ENCODE measurements around the gene VN1R4.
"Not testable (repeated sequence)": the region's sequence is repeated elsewhere in the genome, so short reads cannot be mapped to it uniquely, and the experiment has no call there.

VN1R4 gene

DNA sequence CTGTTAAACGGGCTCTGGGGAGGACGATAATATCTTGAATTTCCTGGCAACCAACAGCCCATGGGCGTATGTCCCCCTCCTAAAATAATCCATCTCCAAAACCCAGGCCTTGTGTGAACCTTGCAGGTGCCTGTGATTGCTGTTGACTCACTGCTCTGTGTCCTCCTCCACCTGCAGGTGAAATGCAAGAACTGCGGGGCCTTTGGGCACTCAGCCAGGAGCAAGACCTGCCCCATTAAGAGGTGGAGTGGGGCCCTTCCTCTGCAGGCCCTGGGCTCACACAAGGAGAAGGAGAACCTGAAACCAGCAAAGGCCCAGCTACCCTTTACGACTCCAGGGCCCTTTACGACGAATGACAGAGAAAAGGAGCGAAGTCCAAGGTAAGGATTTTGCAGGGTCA is 14.4 kb upstream of the VN1R4 start:
- DNase-seq (ENCODE audit: low spot score); H3K9me3 ChIP-seq (replicated peaks in 1 of 2; ENCODE audit: control insufficient read depth in 2 of 2, insufficient read depth in 1 of 2, low read depth in 1 of 2, low read length in 2 of 2); H3K9ac ChIP-seq (ENCODE audit: low read depth, low read length, poor library complexity); H4K91ac ChIP-seq (ENCODE audit: low read depth, low read length, poor library complexity); H3K27me3 ChIP-seq (ENCODE audit: control insufficient read depth in 3 of 3, insufficient read depth in 3 of 3, low read depth in 1 of 3, low read length in 3 of 3); H3K14ac ChIP-seq (ENCODE audit: low read length); H2BK12ac ChIP-seq (ENCODE audit: low read length); H3K4me2 ChIP-seq (ENCODE audit: insufficient read depth, low read length, poor library complexity, severe bottlenecking); H3K36me3 ChIP-seq (replicated peaks in 1 of 2; ENCODE audit: control insufficient read depth in 2 of 2, insufficient read depth in 2 of 2, low read length in 2 of 2); H3K27ac ChIP-seq (replicated peaks; ENCODE audit: low read length); H2AFZ ChIP-seq (ENCODE audit: low read length); H2BK120ac ChIP-seq (ENCODE audit: low read depth, low read length); H2BK5ac ChIP-seq (ENCODE audit: low read length); H2BK15ac ChIP-seq (ENCODE audit: low read length); H3K79me1 ChIP-seq (ENCODE audit: low read depth, low read length); H3K18ac ChIP-seq (ENCODE audit: low read length); H3K4ac ChIP-seq (ENCODE audit: low read length); H3K4me3 ChIP-seq (ENCODE audit: low read length in 2 of 2); H3K23ac ChIP-seq (ENCODE audit: low read depth, low read length, poor library complexity); H2AK5ac ChIP-seq (ENCODE audit: low read depth, low read length); H3K4me1 ChIP-seq (ENCODE audit: control insufficient read depth in 2 of 2, insufficient read depth in 1 of 2, low read depth in 1 of 2, low read length in 2 of 2); H4K8ac ChIP-seq (ENCODE audit: low read depth, low read length): not testable (repeated sequence)
- WGBS, 2 donors (ENCODE audit: extremely low coverage in 2 of 2, insufficient read length in 2 of 2, insufficient replicate concordance in 1 of 2), result no CpG with 5 or more reads among the region's 8 CpGs

DNA sequence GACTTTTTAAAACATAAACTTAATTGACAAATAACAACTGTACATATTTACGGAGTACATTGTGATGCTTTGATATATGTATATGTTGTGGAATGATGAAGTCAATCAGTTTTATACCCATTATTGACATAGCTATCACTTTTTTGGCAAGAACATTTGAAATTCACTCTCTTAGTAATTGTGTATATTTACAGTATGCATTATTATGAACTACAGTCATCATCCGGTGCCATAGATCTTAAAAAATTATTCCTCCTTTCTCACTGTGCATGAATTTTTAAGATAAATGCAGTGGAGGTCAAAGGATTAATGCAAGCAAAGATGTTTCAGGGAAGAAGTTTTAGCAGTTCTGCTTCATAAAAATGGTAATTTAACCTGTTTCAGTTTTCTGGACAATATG is 8.0 kb upstream of the VN1R4 start:
- H3K36me3 ChIP-seq (replicated peaks in 1 of 2; ENCODE audit: control insufficient read depth in 2 of 2, insufficient read depth in 2 of 2, low read length in 2 of 2), result no peaks in the 10 kb centered on the region
- H3K27ac ChIP-seq (replicated peaks; ENCODE audit: low read length), result no peak overlapping the region
- H3K4me2 ChIP-seq (ENCODE audit: insufficient read depth, low read length, poor library complexity, severe bottlenecking), result no peak overlapping the region
- H3K4ac ChIP-seq (ENCODE audit: low read length), result no peak overlapping the region
- no peak overlapping the region for H4K91ac ChIP-seq (ENCODE audit: low read depth, low read length, poor library complexity)
- H2BK12ac ChIP-seq (ENCODE audit: low read length), result no peak overlapping the region
- no peak overlapping the region for H2AK5ac ChIP-seq (ENCODE audit: low read depth, low read length)
- no peak overlapping the region for H2BK15ac ChIP-seq (ENCODE audit: low read length)
- H2BK120ac ChIP-seq (ENCODE audit: low read depth, low read length), result no peak overlapping the region
- H2BK5ac ChIP-seq (ENCODE audit: low read length), result no peak overlapping the region
- H3K14ac ChIP-seq (ENCODE audit: low read length), result no peak overlapping the region
- H3K18ac ChIP-seq (ENCODE audit: low read length), result no peak overlapping the region
- H4K8ac ChIP-seq (ENCODE audit: low read depth, low read length), result no peak overlapping the region
- no peaks in the 10 kb centered on the region for H3K4me1 ChIP-seq (ENCODE audit: control insufficient read depth in 2 of 2, insufficient read depth in 1 of 2, low read depth in 1 of 2, low read length in 2 of 2)
- WGBS, 2 donors (ENCODE audit: extremely low coverage in 2 of 2, insufficient read length in 2 of 2, insufficient replicate concordance in 1 of 2), result no CpG with 5 or more reads among the region's 2 CpGs
- DNase-seq (ENCODE audit: low spot score), result no peak
- H3K4me3 ChIP-seq (ENCODE audit: low read length in 2 of 2), result no peak overlapping the region
- peaks cover 9 to 10% of the 10 kb centered on the region in 2 donors for H3K9me3 ChIP-seq (replicated peaks in 1 of 2; ENCODE audit: control insufficient read depth in 2 of 2, insufficient read depth in 1 of 2, low read depth in 1 of 2, low read length in 2 of 2)
- H3K79me1 ChIP-seq (ENCODE audit: low read depth, low read length), result no peaks in the 10 kb centered on the region
- no peak overlapping the region for H3K9ac ChIP-seq (ENCODE audit: low read depth, low read length, poor library complexity)
- no peaks in the 10 kb centered on the region for H3K27me3 ChIP-seq (ENCODE audit: control insufficient read depth in 3 of 3, insufficient read depth in 3 of 3, low read depth in 1 of 3, low read length in 3 of 3)
- no peak overlapping the region for H2AFZ ChIP-seq (ENCODE audit: low read length)
- H3K23ac ChIP-seq (ENCODE audit: low read depth, low read length, poor library complexity), result no peak overlapping the region

DNA sequence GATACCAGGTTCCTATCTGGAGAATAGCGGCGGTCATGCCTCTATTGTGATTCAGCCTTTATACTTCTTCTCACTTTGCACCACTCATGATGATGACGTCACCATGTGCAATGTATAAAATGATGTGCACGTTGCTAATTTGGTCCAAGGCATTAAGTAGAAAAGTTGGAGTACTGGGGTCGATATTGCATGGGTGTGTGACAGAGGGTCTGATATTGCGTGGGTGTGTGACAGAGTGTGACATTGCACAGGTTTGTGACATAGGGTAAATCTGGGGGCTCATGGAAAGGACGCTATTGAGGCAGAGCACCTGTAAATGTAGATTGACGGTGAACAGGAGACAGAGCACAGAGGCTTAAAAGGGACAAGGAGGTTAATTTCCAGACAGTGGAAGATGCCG is 4.5 kb upstream of the VN1R4 start:
- H2AK5ac ChIP-seq (ENCODE audit: low read depth, low read length), result no peak overlapping the region
- H3K4me1 ChIP-seq (ENCODE audit: control insufficient read depth in 2 of 2, insufficient read depth in 1 of 2, low read depth in 1 of 2, low read length in 2 of 2), result no peaks in the 10 kb centered on the region
- H3K27me3 ChIP-seq (ENCODE audit: control insufficient read depth in 3 of 3, insufficient read depth in 3 of 3, low read depth in 1 of 3, low read length in 3 of 3), result no peaks in the 10 kb centered on the region
- H3K4me3 ChIP-seq (ENCODE audit: low read length in 2 of 2), result no peak overlapping the region
- peaks cover 5 to 8% of the 10 kb centered on the region in 2 donors for H3K9me3 ChIP-seq (replicated peaks in 1 of 2; ENCODE audit: control insufficient read depth in 2 of 2, insufficient read depth in 1 of 2, low read depth in 1 of 2, low read length in 2 of 2)
- no peak overlapping the region for H3K18ac ChIP-seq (ENCODE audit: low read length)
- no peak overlapping the region for H3K23ac ChIP-seq (ENCODE audit: low read depth, low read length, poor library complexity)
- no peak overlapping the region for H2BK15ac ChIP-seq (ENCODE audit: low read length)
- no peak overlapping the region for H3K27ac ChIP-seq (replicated peaks; ENCODE audit: low read length)
- no peak overlapping the region for H2BK12ac ChIP-seq (ENCODE audit: low read length)
- no peak overlapping the region for H2AFZ ChIP-seq (ENCODE audit: low read length)
- H3K36me3 ChIP-seq (replicated peaks in 1 of 2; ENCODE audit: control insufficient read depth in 2 of 2, insufficient read depth in 2 of 2, low read length in 2 of 2), result no peaks in the 10 kb centered on the region
- H2BK120ac ChIP-seq (ENCODE audit: low read depth, low read length), result no peak overlapping the region
- no peak overlapping the region for H3K9ac ChIP-seq (ENCODE audit: low read depth, low read length, poor library complexity)
- no peaks in the 10 kb centered on the region for H3K79me1 ChIP-seq (ENCODE audit: low read depth, low read length)
- H2BK5ac ChIP-seq (ENCODE audit: low read length), result no peak overlapping the region
- H4K91ac ChIP-seq (ENCODE audit: low read depth, low read length, poor library complexity), result no peak overlapping the region
- H3K4ac ChIP-seq (ENCODE audit: low read length), result no peak overlapping the region
- no peak overlapping the region for H3K4me2 ChIP-seq (ENCODE audit: insufficient read depth, low read length, poor library complexity, severe bottlenecking)
- no peak for DNase-seq (ENCODE audit: low spot score)
- H4K8ac ChIP-seq (ENCODE audit: low read depth, low read length), result no peak overlapping the region
- H3K14ac ChIP-seq (ENCODE audit: low read length), result no peak overlapping the region
- no CpG with 5 or more reads among the region's 9 CpGs for WGBS, 2 donors (ENCODE audit: extremely low coverage in 2 of 2, insufficient read length in 2 of 2, insufficient replicate concordance in 1 of 2)

DNA sequence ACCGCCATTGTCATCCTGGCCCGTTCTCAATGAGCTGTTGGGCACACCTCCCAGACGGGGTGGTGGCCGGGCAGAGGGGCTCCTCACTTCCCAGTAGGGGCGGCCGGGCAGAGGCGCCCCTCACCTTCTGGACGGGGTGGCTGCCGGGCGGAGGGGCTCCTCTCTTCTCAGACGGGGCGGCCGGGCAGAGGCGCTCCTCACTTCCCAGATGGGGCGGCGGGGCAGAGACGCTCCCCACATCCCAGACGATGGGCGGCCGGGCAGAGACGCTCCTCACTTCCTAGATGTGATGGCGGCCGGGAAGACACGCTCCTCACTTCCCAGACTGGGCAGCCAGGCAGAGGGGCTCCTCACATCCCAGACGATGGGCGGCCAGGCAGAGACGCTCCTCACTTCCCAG is 2.3 kb upstream of the VN1R4 start:
- H3K9me3 ChIP-seq (replicated peaks in 1 of 2; ENCODE audit: control insufficient read depth in 2 of 2, insufficient read depth in 1 of 2, low read depth in 1 of 2, low read length in 2 of 2); H2AK5ac ChIP-seq (ENCODE audit: low read depth, low read length); H4K91ac ChIP-seq (ENCODE audit: low read depth, low read length, poor library complexity); H3K4ac ChIP-seq (ENCODE audit: low read length); H2BK15ac ChIP-seq (ENCODE audit: low read length); H2BK12ac ChIP-seq (ENCODE audit: low read length); H3K4me2 ChIP-seq (ENCODE audit: insufficient read depth, low read length, poor library complexity, severe bottlenecking); H2BK5ac ChIP-seq (ENCODE audit: low read length); H3K9ac ChIP-seq (ENCODE audit: low read depth, low read length, poor library complexity); H3K23ac ChIP-seq (ENCODE audit: low read depth, low read length, poor library complexity); H2AFZ ChIP-seq (ENCODE audit: low read length); H2BK120ac ChIP-seq (ENCODE audit: low read depth, low read length); H4K8ac ChIP-seq (ENCODE audit: low read depth, low read length); H3K27me3 ChIP-seq (ENCODE audit: control insufficient read depth in 3 of 3, insufficient read depth in 3 of 3, low read depth in 1 of 3, low read length in 3 of 3); H3K4me1 ChIP-seq (ENCODE audit: control insufficient read depth in 2 of 2, insufficient read depth in 1 of 2, low read depth in 1 of 2, low read length in 2 of 2); H3K4me3 ChIP-seq (ENCODE audit: low read length in 2 of 2); H3K14ac ChIP-seq (ENCODE audit: low read length); H3K18ac ChIP-seq (ENCODE audit: low read length); H3K27ac ChIP-seq (replicated peaks; ENCODE audit: low read length); H3K36me3 ChIP-seq (replicated peaks in 1 of 2; ENCODE audit: control insufficient read depth in 2 of 2, insufficient read depth in 2 of 2, low read length in 2 of 2); H3K79me1 ChIP-seq (ENCODE audit: low read depth, low read length); DNase-seq (ENCODE audit: low spot score): not testable (repeated sequence)
- WGBS, 2 donors (ENCODE audit: extremely low coverage in 2 of 2, insufficient read length in 2 of 2, insufficient replicate concordance in 1 of 2), result no CpG with 5 or more reads among the region's 27 CpGs

Measured in neuronal stem cell (in vitro differentiated cells).